ENCODE results near the gene PARD3. TPM values are rescaled to one million over a fixed set of nuclear protein-coding genes. Genes with fewer than 3 reads are reported as not detected.

PARD3 gene
- total RNA-seq, 1 experiment from 2014 or later: not detected

- Histone ChIP-seq H3K27ac (ENCODE audit: low read length) (no peak overlapping the region), H2AFZ (ENCODE audit: low read length) (no peak overlapping the region), H3K4me3 (ENCODE audit: low read length) (no peak overlapping the region), H3K9me3 (ENCODE audit: low read length) (peaks cover 3% of the 10 kb centered on the region; the same call in 1 of the 2 replicates), H3K4me2 (ENCODE audit: low read depth, low read length, poor library complexity, severe bottlenecking) (no peak overlapping the region), H3K9me2 (replicated peaks; ENCODE audit: insufficient read depth, low read length) (no peaks in the 10 kb centered on the region), H3K36me3 (ENCODE audit: insufficient read depth, low read length) (no peaks in the 10 kb centered on the region), H3K27me3 (ENCODE audit: low read length) (no peaks in the 10 kb centered on the region), H3K79me2 (ENCODE audit: low read length) (no peaks in the 10 kb centered on the region), H3K9ac (ENCODE audit: low read length) (no peak overlapping the region), H3K4me1 (ENCODE audit: low read length) (no peaks in the 10 kb centered on the region), H4K20me1 (ENCODE audit: insufficient read depth, low read depth, low read length) (no peaks in the 10 kb centered on the region)
- no peak for DNase-seq
Measured at GRCh38 chr10:34384372-34384771, 430.7 kb downstream of the PARD3 start.

- H3K36me3 ChIP-seq (ENCODE audit: insufficient read depth, low read length): no peaks in the 10 kb centered on the region
- peaks cover 6% of the 10 kb centered on the region for H3K9me3 ChIP-seq (ENCODE audit: low read length)
- H3K79me2 ChIP-seq (ENCODE audit: low read length): no peaks in the 10 kb centered on the region
- no peak overlapping the region for H3K4me3 ChIP-seq (ENCODE audit: low read length)
- DNase-seq: no peak
- H3K4me2 ChIP-seq (ENCODE audit: low read depth, low read length, poor library complexity, severe bottlenecking): no peak overlapping the region
- no peaks in the 10 kb centered on the region for H3K9me2 ChIP-seq (replicated peaks; ENCODE audit: insufficient read depth, low read length)
- no peaks in the 10 kb centered on the region for H3K27me3 ChIP-seq (ENCODE audit: low read length)
- no peaks in the 10 kb centered on the region for H4K20me1 ChIP-seq (ENCODE audit: insufficient read depth, low read depth, low read length)
- H3K9ac ChIP-seq (ENCODE audit: low read length): no peak overlapping the region
- H3K4me1 ChIP-seq (ENCODE audit: low read length): no peaks in the 10 kb centered on the region
- no peak overlapping the region for H2AFZ ChIP-seq (ENCODE audit: low read length)
- H3K27ac ChIP-seq (ENCODE audit: low read length): no peak overlapping the region
Measured at GRCh38 chr10:34382626-34383025, 432.5 kb downstream of the PARD3 start.

- H3K79me2 ChIP-seq (ENCODE audit: low read length): no peaks in the 10 kb centered on the region
Measured at GRCh38 chr10:34380856-34381255, 434.2 kb downstream of the PARD3 start.

GRCh38 chr10:34378297-34378696, 436.8 kb downstream of the PARD3 start:
- no peaks in the 10 kb centered on the region for H3K36me3 ChIP-seq (ENCODE audit: insufficient read depth, low read length)
- no peaks in the 10 kb centered on the region for H3K79me2 ChIP-seq (ENCODE audit: low read length)
- H3K4me2 ChIP-seq (ENCODE audit: low read depth, low read length, poor library complexity, severe bottlenecking): no peak overlapping the region
- H2AFZ ChIP-seq (ENCODE audit: low read length): no peak overlapping the region
- DNase-seq: no peak
- no peaks in the 10 kb centered on the region for H3K9me2 ChIP-seq (replicated peaks; ENCODE audit: insufficient read depth, low read length)
- no peak overlapping the region for H3K27ac ChIP-seq (ENCODE audit: low read length)
- no peak overlapping the region for H3K9ac ChIP-seq (ENCODE audit: low read length)
- peaks cover 4% of the 10 kb centered on the region for H3K9me3 ChIP-seq (ENCODE audit: low read length)
- H3K4me1 ChIP-seq (ENCODE audit: low read length): no peaks in the 10 kb centered on the region
- H3K27me3 ChIP-seq (ENCODE audit: low read length): no peaks in the 10 kb centered on the region
- H3K4me3 ChIP-seq (ENCODE audit: low read length): no peak overlapping the region
- no peaks in the 10 kb centered on the region for H4K20me1 ChIP-seq (ENCODE audit: insufficient read depth, low read depth, low read length)

More at GRCh38 chr10:34380856-34381255, 434.2 kb downstream of the PARD3 start:
- no peak overlapping the region for H3K9ac ChIP-seq (ENCODE audit: low read length)
- no peak overlapping the region for H2AFZ ChIP-seq (ENCODE audit: low read length)
- no peak overlapping the region for H3K27ac ChIP-seq (ENCODE audit: low read length)
- no peaks in the 10 kb centered on the region for H4K20me1 ChIP-seq (ENCODE audit: insufficient read depth, low read depth, low read length)
- DNase-seq: no peak
- no peaks in the 10 kb centered on the region for H3K9me2 ChIP-seq (replicated peaks; ENCODE audit: insufficient read depth, low read length)
- H3K4me3 ChIP-seq (ENCODE audit: low read length): no peak overlapping the region
- H3K27me3 ChIP-seq (ENCODE audit: low read length): no peaks in the 10 kb centered on the region
- no peaks in the 10 kb centered on the region for H3K4me1 ChIP-seq (ENCODE audit: low read length)
- no peak overlapping the region for H3K4me2 ChIP-seq (ENCODE audit: low read depth, low read length, poor library complexity, severe bottlenecking)
- H3K36me3 ChIP-seq (ENCODE audit: insufficient read depth, low read length): no peaks in the 10 kb centered on the region
- H3K9me3 ChIP-seq (ENCODE audit: low read length): peaks cover 6% of the 10 kb centered on the region

GRCh38 chr10:34377833-34378232, 437.3 kb downstream of the PARD3 start:
- Histone ChIP-seq H3K4me3 (ENCODE audit: low read length) (no peak overlapping the region), H2AFZ (ENCODE audit: low read length) (no peak overlapping the region), H3K9ac (ENCODE audit: low read length) (no peak overlapping the region), H3K4me1 (ENCODE audit: low read length) (no peaks in the 10 kb centered on the region), H3K27ac (ENCODE audit: low read length) (no peak overlapping the region), H3K27me3 (ENCODE audit: low read length) (no peaks in the 10 kb centered on the region), H3K9me3 (ENCODE audit: low read length) (peaks cover 4% of the 10 kb centered on the region), H3K36me3 (ENCODE audit: insufficient read depth, low read length) (no peaks in the 10 kb centered on the region), H3K9me2 (replicated peaks; ENCODE audit: insufficient read depth, low read length) (no peaks in the 10 kb centered on the region), H3K79me2 (ENCODE audit: low read length) (no peaks in the 10 kb centered on the region), H3K4me2 (ENCODE audit: low read depth, low read length, poor library complexity, severe bottlenecking) (no peak overlapping the region), H4K20me1 (ENCODE audit: insufficient read depth, low read depth, low read length) (no peaks in the 10 kb centered on the region)
- DNase-seq: no peak

GRCh38 chr10:34374356-34375045, 440.6 kb downstream of the PARD3 start:
- no peak overlapping the region for H3K4me2 ChIP-seq (ENCODE audit: low read depth, low read length, poor library complexity, severe bottlenecking)
- H3K9me2 ChIP-seq (replicated peaks; ENCODE audit: insufficient read depth, low read length): no peaks in the 10 kb centered on the region
- no peaks in the 10 kb centered on the region for H3K79me2 ChIP-seq (ENCODE audit: low read length)
- H3K9ac ChIP-seq (ENCODE audit: low read length): no peak overlapping the region
- no peak for DNase-seq
- no peak overlapping the region for H2AFZ ChIP-seq (ENCODE audit: low read length)
- no peaks in the 10 kb centered on the region for H4K20me1 ChIP-seq (ENCODE audit: insufficient read depth, low read depth, low read length)
- H3K27me3 ChIP-seq (ENCODE audit: low read length): no peaks in the 10 kb centered on the region
- no peaks in the 10 kb centered on the region for H3K4me1 ChIP-seq (ENCODE audit: low read length)
- H3K27ac ChIP-seq (ENCODE audit: low read length): no peak overlapping the region
- H3K9me3 ChIP-seq (ENCODE audit: low read length): peaks cover 7% of the 10 kb centered on the region
- H3K4me3 ChIP-seq (ENCODE audit: low read length): no peak overlapping the region
- no peaks in the 10 kb centered on the region for H3K36me3 ChIP-seq (ENCODE audit: insufficient read depth, low read length)

- no peak for DNase-seq
- Histone ChIP-seq H3K4me2 (ENCODE audit: low read depth, low read length, poor library complexity, severe bottlenecking) (no peak overlapping the region), H3K9me2 (replicated peaks; ENCODE audit: insufficient read depth, low read length) (no peaks in the 10 kb centered on the region), H3K27me3 (ENCODE audit: low read length) (no peaks in the 10 kb centered on the region), H3K4me3 (ENCODE audit: low read length) (no peak overlapping the region), H4K20me1 (ENCODE audit: insufficient read depth, low read depth, low read length) (no peaks in the 10 kb centered on the region), H3K9ac (ENCODE audit: low read length) (no peak overlapping the region), H3K36me3 (ENCODE audit: insufficient read depth, low read length) (no peaks in the 10 kb centered on the region), H3K27ac (ENCODE audit: low read length) (no peak overlapping the region), H2AFZ (ENCODE audit: low read length) (no peak overlapping the region), H3K79me2 (ENCODE audit: low read length) (no peaks in the 10 kb centered on the region), H3K4me1 (ENCODE audit: low read length) (no peaks in the 10 kb centered on the region), H3K9me3 (ENCODE audit: low read length) (peaks cover 5% of the 10 kb centered on the region)
Measured at GRCh38 chr10:34373211-34373610, 441.9 kb downstream of the PARD3 start.

- no peak for DNase-seq
- no peak overlapping the region for H2AFZ ChIP-seq (ENCODE audit: low read length)
- H3K36me3 ChIP-seq (ENCODE audit: insufficient read depth, low read length): no peaks in the 10 kb centered on the region
- H3K9me3 ChIP-seq (ENCODE audit: low read length): peaks cover 8% of the 10 kb centered on the region
- no peak overlapping the region for H3K27ac ChIP-seq (ENCODE audit: low read length)
- no peak overlapping the region for H3K4me3 ChIP-seq (ENCODE audit: low read length)
- H3K4me2 ChIP-seq (ENCODE audit: low read depth, low read length, poor library complexity, severe bottlenecking): no peak overlapping the region
- no peak overlapping the region for H3K9ac ChIP-seq (ENCODE audit: low read length)
- H3K27me3 ChIP-seq (ENCODE audit: low read length): no peaks in the 10 kb centered on the region
- H3K79me2 ChIP-seq (ENCODE audit: low read length): no peaks in the 10 kb centered on the region
- no peaks in the 10 kb centered on the region for H3K9me2 ChIP-seq (replicated peaks; ENCODE audit: insufficient read depth, low read length)
- no peaks in the 10 kb centered on the region for H4K20me1 ChIP-seq (ENCODE audit: insufficient read depth, low read depth, low read length)
- H3K4me1 ChIP-seq (ENCODE audit: low read length): no peaks in the 10 kb centered on the region
Measured at GRCh38 chr10:34372509-34372908, 442.6 kb downstream of the PARD3 start.
